HG03025 (cell line): ENCODE data around the gene ADAMTS3.
A peak's percentile ranks its signal among the peaks of the same experiment; 100 is the strongest.

Experiments
- ATAC-seq: cut with Tn5 transposase; IDR thresholded peaks from one replicate; pipeline ENCODE4 v1.9.1; 2021; ENCODE audit warnings: mild to moderate bottlenecking, moderate library complexity; ENCODE audit not compliant: unreplicated experiment, low FRiP score

The ADAMTS3 gene

GRCh38 chr4:72305620-72306019 is 263.4 kb downstream of the ADAMTS3 start:
- ATAC-seq, result no peak

DNA sequence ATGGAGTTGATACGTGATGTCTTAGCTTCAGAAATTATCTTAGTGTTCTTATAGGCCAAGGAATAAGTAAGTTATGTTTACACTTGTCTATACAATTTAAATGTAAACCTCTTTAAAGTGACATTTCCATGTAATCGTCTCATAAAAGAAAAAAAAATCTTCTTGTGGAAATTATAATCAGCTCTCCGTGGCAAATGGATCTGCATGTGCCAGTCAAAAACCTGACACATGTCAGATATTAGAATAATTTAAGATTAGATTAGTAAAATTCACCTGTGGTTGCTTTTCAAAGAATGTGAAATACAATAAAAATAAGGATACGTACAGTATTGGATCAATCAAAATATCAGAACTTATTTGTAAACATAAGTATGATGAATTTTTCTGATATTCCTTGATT is 263.9 kb downstream of the ADAMTS3 start:
- ATAC-seq, result no peak

DNA sequence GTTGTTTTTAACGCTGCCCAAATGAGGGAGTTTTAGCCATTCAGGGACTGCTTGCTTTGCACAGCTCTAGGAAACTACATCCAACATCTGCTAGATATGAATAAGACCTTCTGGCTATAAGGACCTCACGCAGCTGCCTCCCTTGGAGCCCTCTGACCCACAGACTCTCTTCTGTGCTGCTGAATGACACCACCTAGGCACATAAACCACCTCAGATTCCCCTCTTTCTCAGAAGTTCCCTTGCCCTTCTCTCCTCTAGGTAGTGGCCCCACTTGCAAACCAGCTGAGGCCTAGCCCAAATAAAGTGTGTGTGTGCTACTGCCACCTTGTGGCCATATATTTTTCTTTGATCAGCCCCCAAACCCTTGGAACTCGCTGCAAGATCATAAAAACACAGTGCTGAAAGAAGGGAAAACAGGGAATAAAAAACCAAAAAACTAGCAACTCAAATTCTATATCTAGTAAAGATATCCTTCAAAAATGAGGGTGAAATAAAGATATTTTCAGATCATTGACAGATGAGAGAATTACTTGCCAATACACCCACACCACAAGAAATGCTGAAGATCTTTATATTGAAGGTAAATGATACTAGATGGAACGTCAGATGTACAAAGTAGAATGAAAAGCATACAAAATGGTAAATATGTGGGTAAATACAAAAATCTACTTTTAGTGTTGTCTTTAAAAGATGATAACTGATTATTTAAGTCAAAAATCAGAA is 265.9 kb downstream of the ADAMTS3 start:
- ATAC-seq, result peak; percentile 79

DNA sequence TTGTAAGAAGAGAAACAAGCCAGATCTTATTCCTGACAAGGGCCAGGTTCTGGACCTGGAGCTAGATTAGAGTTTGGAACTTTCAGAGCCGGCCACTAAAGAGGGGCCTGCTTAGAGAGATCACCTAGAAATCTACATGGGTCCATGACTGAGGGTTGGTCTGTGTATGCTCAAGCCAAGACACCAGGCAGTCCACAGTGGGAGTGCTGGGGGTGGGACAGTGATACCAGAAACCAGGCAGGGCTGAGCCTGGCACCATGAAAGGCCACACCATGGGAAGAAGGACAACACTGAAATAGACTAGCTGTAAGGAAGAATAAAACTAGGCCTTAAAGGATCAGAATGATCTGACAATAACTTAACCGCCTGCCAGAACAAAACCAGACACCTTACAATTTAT is 267.3 kb downstream of the ADAMTS3 start:
- no peak for ATAC-seq

DNA sequence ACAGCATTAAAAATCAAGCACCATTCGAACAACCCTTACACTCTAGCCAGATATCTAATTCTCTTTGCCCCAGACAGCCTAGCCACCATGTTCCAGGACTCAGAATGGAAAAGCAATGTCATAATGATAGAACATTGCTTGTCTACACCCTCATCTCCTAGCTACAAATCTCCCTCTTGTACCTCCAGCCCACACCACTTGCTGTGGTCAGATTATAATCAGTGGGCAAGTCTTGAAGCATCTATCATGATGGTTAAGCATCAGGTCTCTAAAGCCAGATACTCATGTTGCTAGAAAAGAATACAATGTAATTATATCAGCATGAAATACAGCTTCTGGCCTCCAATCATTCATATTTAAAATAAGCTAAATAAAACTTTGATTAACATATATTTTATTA is 268.9 kb downstream of the ADAMTS3 start:
- ATAC-seq, result no peak

- peak; percentile 63 for ATAC-seq
These were observed 273.0 kb downstream of the ADAMTS3 start for GRCh38 chr4:72295966-72296557.

DNA sequence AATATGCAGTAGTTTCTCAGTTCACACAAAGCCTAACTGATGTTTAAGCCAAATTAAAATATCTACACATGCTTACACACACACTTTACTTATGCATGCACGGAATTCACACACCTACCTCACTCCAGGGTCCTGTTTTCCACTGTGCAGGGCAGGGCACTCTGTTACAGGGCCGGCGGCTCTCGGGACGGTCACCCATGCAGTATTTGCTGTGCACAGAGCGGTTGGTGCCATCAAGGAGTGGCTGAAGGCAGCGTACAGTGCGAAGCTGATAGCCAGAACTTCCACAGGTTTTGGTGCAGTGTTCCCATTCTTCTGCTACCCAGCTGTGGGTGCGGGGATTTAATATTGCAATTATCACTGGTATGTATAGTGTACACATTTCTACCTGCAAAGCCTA is 278.3 kb downstream of the ADAMTS3 start:
- no peak for ATAC-seq

- ATAC-seq, result no peak
These were observed 282.1 kb downstream of the ADAMTS3 start for GRCh38 chr4:72286910-72287309.

- ATAC-seq, result no peak
These were observed 282.8 kb downstream of the ADAMTS3 start for GRCh38 chr4:72286185-72286584.

- no peak for ATAC-seq
These were observed 285.7 kb downstream of the ADAMTS3 start for GRCh38 chr4:72283357-72283756.

- no peak for ATAC-seq
These were observed 288.8 kb downstream of the ADAMTS3 start for GRCh38 chr4:72280252-72280651.

DNA sequence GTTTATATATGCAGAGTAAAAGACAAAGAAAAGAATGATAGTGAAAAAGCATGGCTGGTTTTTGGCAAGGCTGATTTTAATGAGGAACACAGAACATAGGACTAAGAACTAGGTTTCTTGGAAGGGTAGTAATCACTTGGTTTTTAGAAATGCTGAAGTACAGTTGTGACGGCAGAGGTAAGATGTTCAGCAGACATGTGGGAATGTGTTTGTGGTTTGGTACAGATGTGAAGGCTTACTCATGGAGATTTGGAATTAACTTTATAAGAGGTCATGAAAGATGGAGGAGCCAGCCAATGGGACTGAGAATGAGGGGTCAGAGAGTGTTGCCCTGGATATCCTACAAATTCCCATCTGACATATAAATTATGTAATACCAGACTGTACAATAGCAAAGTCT is 293.6 kb downstream of the ADAMTS3 start:
- no peak for ATAC-seq

DNA sequence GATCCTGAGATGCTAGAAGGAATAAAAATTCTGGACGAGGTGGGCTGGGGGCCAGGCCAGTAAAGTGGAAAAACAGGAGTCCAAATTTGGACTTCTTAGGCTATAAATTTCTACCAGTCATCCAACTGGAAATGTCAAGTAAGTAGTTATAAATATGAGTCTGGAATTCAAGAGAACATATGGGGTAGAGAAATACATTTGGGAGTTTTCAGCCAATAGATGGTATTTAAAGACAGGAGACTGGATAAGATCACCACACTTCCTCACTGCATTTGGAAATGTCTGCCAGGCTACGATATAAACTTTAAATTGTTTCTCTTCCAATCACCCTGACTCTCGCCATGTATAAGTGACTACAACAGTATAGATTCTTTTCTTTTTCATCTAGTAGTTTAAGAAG is 294.8 kb downstream of the ADAMTS3 start:
- ATAC-seq, result no peak

DNA sequence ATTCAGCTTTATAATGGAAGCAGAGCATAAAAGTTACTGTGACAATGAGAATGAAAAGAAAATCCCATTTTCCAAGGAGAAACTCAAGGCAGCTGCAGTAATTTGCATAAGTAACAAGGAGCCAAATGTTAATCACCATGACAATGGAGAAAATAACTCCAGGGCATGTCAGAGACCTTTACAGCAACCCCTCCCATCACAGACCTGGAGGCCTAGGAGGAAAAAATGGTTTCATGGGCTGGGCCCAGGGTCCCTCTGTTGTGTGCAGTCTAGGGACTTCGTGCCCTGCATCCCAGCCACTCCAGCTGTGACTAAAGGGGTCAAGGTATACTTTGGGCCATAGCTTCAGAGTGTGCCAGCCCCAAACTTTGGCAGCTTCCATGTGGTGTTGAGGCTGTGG is 313.8 kb downstream of the ADAMTS3 start:
- ATAC-seq, result no peak

GRCh38 chr4:72243641-72244040 is 325.4 kb downstream of the ADAMTS3 start:
- ATAC-seq, result no peak

- ATAC-seq, result no peak
These were observed 329.4 kb downstream of the ADAMTS3 start for GRCh38 chr4:72239487-72240116.
